ENCODE measurements around the gene HNF1B.

- TF ChIP-seq TAF1 (conservative IDR thresholded peaks at IDR 0.05) (no peak), RAD21 (IDR thresholded peaks at IDR 0.05) (no peak), CTCF (IDR thresholded peaks at IDR 0.05; ENCODE audit: low read depth, low read length, missing input control) (no peak), GABPA (IDR thresholded peaks at IDR 0.05 in 1 of 2, conservative IDR thresholded peaks at IDR 0.05 in 1 of 2) (no peak), YY1 (IDR thresholded peaks at IDR 0.05) (no peak), MAX (IDR thresholded peaks at IDR 0.05) (no peak), REST (IDR thresholded peaks at IDR 0.05) (no peak), ATF3 (IDR thresholded peaks at IDR 0.05) (no peak)
These were observed 29.6 kb upstream of the HNF1B start for GRCh38 chr17:37774504-37774903.
